CD14-positive monocyte (primary cell): Measurements from ENCODE around the gene GAPT. TPM values are rescaled to one million over a fixed set of nuclear protein-coding genes. Genes with fewer than 3 reads are reported as not detected.

Experiments
- DNase-seq, 3 donors: peaks; one replicate each; pipeline ENCODE4 v3.0.0-alpha.2; 2011 to 2022
- H2AFZ ChIP-seq: 2 replicates; pipeline ENCODE4 v1.6.0; 2012; ENCODE audit warnings: mild to moderate bottlenecking, low read depth, low read length, inconsistent platforms; ENCODE audit not compliant: insufficient read depth, poor library complexity, severe bottlenecking
- H3K27ac ChIP-seq, 2 donors: 1 replicate in 1 of 2; 2 replicates in 1 of 2; pipeline ENCODE4 v1.5.1; 2012 to 2013; ENCODE audit warnings: low read length in 2 of 2, control low read depth in 1 of 2, inconsistent platforms in 1 of 2, low read depth in 1 of 2, mild to moderate bottlenecking in 1 of 2
- H3K27me3 ChIP-seq, 2 donors: one replicate each; pipeline versions ENCODE4 v1.6.0 to v1.6.1; 2011 to 2013; ENCODE audit warnings: low read length in 2 of 2; ENCODE audit not compliant: control insufficient read depth in 2 of 2, insufficient read depth in 2 of 2
- H3K36me3 ChIP-seq, 2 donors: replicated peaks in 1 of 2; 1 replicate in 1 of 2; 2 replicates in 1 of 2; pipeline versions ENCODE4 v1.5.1 to v1.6.1; 2012 to 2013; ENCODE audit warnings: low read length in 2 of 2, control low read depth in 1 of 2, inconsistent platforms in 1 of 2, mild to moderate bottlenecking in 1 of 2; ENCODE audit not compliant: insufficient read depth in 2 of 2, control insufficient read depth in 1 of 2
- H3K4me1 ChIP-seq, 2 donors: 1 replicate in 1 of 2; 2 replicates in 1 of 2; pipeline versions ENCODE4 v1.5.1 to v1.6.1; 2012 to 2013; ENCODE audit warnings: low read length in 2 of 2, control low read depth in 1 of 2, inconsistent platforms in 1 of 2, mild to moderate bottlenecking in 1 of 2, moderate library complexity in 1 of 2; ENCODE audit not compliant: insufficient read depth in 2 of 2, control insufficient read depth in 1 of 2
- H3K4me2 ChIP-seq: replicated peaks from 2 replicates; pipeline ENCODE3; 2012; ENCODE audit warnings: low read length, moderate library complexity, mild to moderate bottlenecking; ENCODE audit not compliant: poor library complexity, severe bottlenecking; ENCODE audit errors: extremely low read depth
- H3K4me3 ChIP-seq, 3 experiments: fragments of 200-600 bp in 1 of 3; sonication (generic) in 1 of 3; replicated peaks in 1 of 3; 1 replicate in 2 of 3; 2 replicates in 1 of 3; pipeline ENCODE4 v1.5.1; 2011 to 2013; ENCODE audit warnings: low read length in 3 of 3, mild to moderate bottlenecking in 3 of 3, control low read depth in 2 of 3, low read depth in 2 of 3, inconsistent platforms in 1 of 3, moderate library complexity in 1 of 3
- H3K79me2 ChIP-seq: 2 replicates; pipeline ENCODE4 v1.6.0; 2012; ENCODE audit warnings: mild to moderate bottlenecking, control low read depth, inconsistent platforms, low read length, moderate library complexity; ENCODE audit not compliant: insufficient read depth
- H3K9ac ChIP-seq: 2 replicates; pipeline ENCODE4 v1.6.0; 2017; ENCODE audit warnings: low read length, mild to moderate bottlenecking; ENCODE audit not compliant: insufficient read depth, poor library complexity, severe bottlenecking
- H3K9me3 ChIP-seq, 2 donors: replicated peaks in 1 of 2; 1 replicate in 1 of 2; 2 replicates in 1 of 2; pipeline versions ENCODE4 v1.5.1 to v1.6.1; 2012 to 2013; ENCODE audit warnings: low read length in 2 of 2, control low read depth in 1 of 2; ENCODE audit not compliant: control insufficient read depth in 1 of 2, insufficient read depth in 1 of 2
- H4K20me1 ChIP-seq: 2 replicates; pipeline ENCODE4 v1.6.0; 2012; ENCODE audit warnings: mild to moderate bottlenecking, low read length, control low read depth, moderate library complexity; ENCODE audit not compliant: insufficient read depth
- H3K27ac Mint-ChIP-seq, 7 donors: one replicate each; pipeline ENCODE4 v1.8.0; 2020; ENCODE audit warnings: mild to moderate bottlenecking in 7 of 7, mixed read lengths in 7 of 7, moderate library complexity in 6 of 7, inconsistent platforms in 2 of 7
- H3K27me3 Mint-ChIP-seq, 3 donors: one replicate each; pipeline ENCODE4 v1.8.0; 2021 to 2022; ENCODE audit warnings: low read depth in 3 of 3, mild to moderate bottlenecking in 3 of 3, mixed read lengths in 3 of 3, moderate library complexity in 3 of 3, inconsistent platforms in 1 of 3
- H3K36me3 Mint-ChIP-seq, 2 donors: one replicate each; pipeline ENCODE4 v1.8.0; 2020; ENCODE audit warnings: mixed read lengths in 2 of 2, inconsistent platforms in 1 of 2, mild to moderate bottlenecking in 1 of 2
- H3K4me1 Mint-ChIP-seq: one replicate; pipeline ENCODE4 v1.8.0; 2020; ENCODE audit warnings: mild to moderate bottlenecking, mixed read lengths
- H3K4me3 Mint-ChIP-seq, 2 donors: one replicate each; pipeline ENCODE4 v1.8.0; 2020; ENCODE audit warnings: mild to moderate bottlenecking in 2 of 2, mixed read lengths in 2 of 2, moderate library complexity in 1 of 2
- H3K9me3 Mint-ChIP-seq, 7 donors: one replicate each; pipeline ENCODE4 v1.8.0; 2020 to 2022; ENCODE audit warnings: mixed read lengths in 7 of 7, mild to moderate bottlenecking in 6 of 7, moderate library complexity in 6 of 7, inconsistent platforms in 2 of 7
- WGBS: methylation state at CpG from one replicate; pipeline ENCODE4 v1.1.5; 2013; ENCODE audit warnings: missing lambda C conversion rate; ENCODE audit not compliant: insufficient coverage; 5-methylcytosine and 5-hydroxymethylcytosine counted together
- intact Hi-C, 2 donors: fragments of 100-400 bp; cut with micrococcal nuclease; formaldehyde crosslinking; loops; one replicate each; pipeline versions ENCODE4 v1.15.0 to v1.15.1; 2023
- polyA plus RNA-seq, 3 donors: library from polyadenylated mRNA; depleted of rRNA in 1 of 3; unstranded in 2 of 3; stranded (reverse) in 1 of 3; fragments of 300-500 nt in 2 of 3; fragments of >200 nt in 1 of 3; fragmentation: Illumina TruSeq in 2 of 3; gene quantifications; 1 replicate in 2 of 3; 2 replicates in 1 of 3; pipeline ENCODE4 v1.2.3, GENCODE V29; 2012 to 2021
- TF ChIP-seq, protein P1 (sequence below): fragments of 200-600 bp; IDR thresholded peaks from one replicate; pipeline ENCODE4 v1.8.0; 2022; ENCODE audit warnings: antibody characterized with exemption, mild to moderate bottlenecking

GAPT gene
- polyA plus RNA-seq, 3 donors, result 46.7 to 173 (median 103) TPM

DNA sequence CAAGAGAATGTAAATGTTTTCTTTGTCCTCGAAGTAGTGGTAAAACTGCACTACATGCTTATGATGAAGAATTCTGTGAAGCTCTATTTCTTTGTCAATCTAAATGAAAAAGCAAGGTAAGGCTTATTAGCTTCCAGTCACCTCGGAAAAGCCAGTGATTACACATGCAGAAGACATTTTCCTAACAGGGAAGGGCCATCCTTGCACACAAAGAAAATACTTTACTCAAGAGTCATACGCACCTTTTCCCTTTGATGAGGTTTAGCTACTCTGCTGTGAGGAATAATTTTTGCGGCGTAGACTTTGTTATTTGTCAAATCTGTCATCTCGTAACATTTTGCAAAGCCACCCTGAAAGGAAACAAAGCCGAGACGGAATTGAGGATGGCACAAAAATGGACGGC lies 32.5 kb upstream of the GAPT start:
- DNase-seq, result no peak
- H3K4me3 ChIP-seq, result peak overlapping the region; percentile 83 to 89 (median 83)
- H3K9ac ChIP-seq, result no peak overlapping the region
- peak overlapping the region; percentile 96 for H2AFZ ChIP-seq
- peaks cover 11 to 19% (median 13%) of the 10 kb centered on the region in 3 donors for H3K27me3 Mint-ChIP-seq
- H3K27ac Mint-ChIP-seq, result peak overlapping the region in 2 of 7 donors; percentile 72 to 87
- intact Hi-C loops, result no loop called here
- peak overlapping the region; percentile 85 for H3K4me2 ChIP-seq
- H3K36me3 ChIP-seq, result peaks cover 0 to 10% of the 10 kb centered on the region in 2 donors
- TF ChIP-seq, protein P1, sequence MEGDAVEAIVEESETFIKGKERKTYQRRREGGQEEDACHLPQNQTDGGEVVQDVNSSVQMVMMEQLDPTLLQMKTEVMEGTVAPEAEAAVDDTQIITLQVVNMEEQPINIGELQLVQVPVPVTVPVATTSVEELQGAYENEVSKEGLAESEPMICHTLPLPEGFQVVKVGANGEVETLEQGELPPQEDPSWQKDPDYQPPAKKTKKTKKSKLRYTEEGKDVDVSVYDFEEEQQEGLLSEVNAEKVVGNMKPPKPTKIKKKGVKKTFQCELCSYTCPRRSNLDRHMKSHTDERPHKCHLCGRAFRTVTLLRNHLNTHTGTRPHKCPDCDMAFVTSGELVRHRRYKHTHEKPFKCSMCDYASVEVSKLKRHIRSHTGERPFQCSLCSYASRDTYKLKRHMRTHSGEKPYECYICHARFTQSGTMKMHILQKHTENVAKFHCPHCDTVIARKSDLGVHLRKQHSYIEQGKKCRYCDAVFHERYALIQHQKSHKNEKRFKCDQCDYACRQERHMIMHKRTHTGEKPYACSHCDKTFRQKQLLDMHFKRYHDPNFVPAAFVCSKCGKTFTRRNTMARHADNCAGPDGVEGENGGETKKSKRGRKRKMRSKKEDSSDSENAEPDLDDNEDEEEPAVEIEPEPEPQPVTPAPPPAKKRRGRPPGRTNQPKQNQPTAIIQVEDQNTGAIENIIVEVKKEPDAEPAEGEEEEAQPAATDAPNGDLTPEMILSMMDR, result no peak
- H3K9me3 ChIP-seq, result no peaks in the 10 kb centered on the region
- H3K27me3 ChIP-seq, result peaks cover 5 to 12% of the 10 kb centered on the region in 2 donors
- peaks cover 14% of the 10 kb centered on the region for H3K4me1 Mint-ChIP-seq
- H3K27ac ChIP-seq, result no peak overlapping the region
- no peaks in the 10 kb centered on the region for H4K20me1 ChIP-seq
- peaks cover 0 to 3% (median 0%) of the 10 kb centered on the region in 7 donors for H3K9me3 Mint-ChIP-seq
- no peaks in the 10 kb centered on the region for H3K79me2 ChIP-seq
- H3K4me1 ChIP-seq, result peaks cover 16 to 31% of the 10 kb centered on the region in 2 donors
- whole genome bisulfite sequencing, result 20% methylated on average over 1 of the region's 9 CpGs
- H3K4me3 Mint-ChIP-seq, result peak overlapping the region; percentile 87 to 98
- peaks cover 10 to 16% of the 10 kb centered on the region in 2 donors for H3K36me3 Mint-ChIP-seq

DNA sequence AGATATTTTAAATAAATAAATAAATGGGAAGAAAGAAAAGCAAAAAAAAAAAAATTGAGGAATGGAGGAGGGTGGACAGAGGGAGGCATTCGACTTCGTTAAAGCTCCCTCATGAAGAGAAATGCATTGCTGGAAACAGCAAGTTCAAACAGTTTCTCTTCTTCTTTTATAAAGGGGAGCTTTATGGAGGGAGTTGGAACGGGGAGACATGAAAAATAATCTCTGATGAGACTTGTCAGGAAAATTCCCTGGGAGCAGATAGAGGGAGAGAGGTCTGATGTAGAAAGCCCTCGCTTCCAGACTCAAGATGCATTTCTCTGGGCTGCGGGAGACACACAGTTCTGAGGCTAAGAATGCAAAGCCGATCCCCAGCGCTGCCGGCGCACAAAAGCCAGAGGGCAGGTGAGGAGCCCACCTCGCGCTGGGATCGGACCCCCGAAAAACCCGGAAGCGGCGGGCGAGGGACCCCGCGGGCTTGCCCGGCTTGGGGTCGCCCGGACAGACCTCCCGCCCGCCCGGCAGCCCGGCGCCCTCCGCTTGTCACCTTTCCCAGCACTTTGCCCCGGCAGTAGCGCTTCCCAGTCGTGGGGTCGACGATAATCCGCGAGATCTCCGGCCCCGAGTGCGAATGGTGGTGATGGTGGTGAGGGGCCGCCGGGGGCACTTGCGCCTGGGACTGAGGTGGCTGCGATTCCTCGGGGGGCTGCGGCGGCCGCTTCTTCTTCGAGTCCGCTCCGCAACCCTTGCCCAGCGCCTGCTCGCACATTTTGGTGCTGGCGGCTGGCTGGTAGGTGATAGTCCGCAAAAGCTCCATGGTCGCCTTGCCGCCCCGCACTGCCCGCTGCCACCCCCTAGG lies 31.9 kb upstream of the GAPT start:
- H3K27ac Mint-ChIP-seq, result peak overlapping the region; percentile 15 to 89 (median 81)
- TF ChIP-seq, protein P1, result no peak
- Histone ChIP-seq H3K4me3 (peak overlapping the region; percentile 83 to 89 (median 83)), H3K36me3 (peaks cover 0 to 7% of the 10 kb centered on the region in 2 donors), H3K9ac (peak overlapping the region; percentile 71), H3K27me3 (peaks cover 5 to 12% of the 10 kb centered on the region in 2 donors), H2AFZ (peak overlapping the region; percentile 96), H3K4me2 (peak overlapping the region; percentile 85), H3K4me1 (peaks cover 16 to 31% of the 10 kb centered on the region in 2 donors), H3K27ac (peak overlapping the region; percentile 79 to 90), H4K20me1 (no peaks in the 10 kb centered on the region), H3K9me3 (no peaks in the 10 kb centered on the region), H3K79me2 (no peaks in the 10 kb centered on the region)
- peaks cover 0 to 3% (median 0%) of the 10 kb centered on the region in 7 donors for H3K9me3 Mint-ChIP-seq
- peaks cover 14% of the 10 kb centered on the region for H3K4me1 Mint-ChIP-seq
- DNase-seq, result peak in 2 of 3 donors; percentile 12 to 26
- intact Hi-C loops, result loop anchor here (5.0 to 10.0 kb wide), 3 partner anchors 682 to 1555 kb away; partner anchors contain the start of gene SETD9 (in 1 of the 2)
- peaks cover 10 to 12% of the 10 kb centered on the region in 2 donors for H3K36me3 Mint-ChIP-seq
- WGBS, result under 1% methylated on average over 57 of the region's 57 CpGs
- H3K4me3 Mint-ChIP-seq, result peak overlapping the region; percentile 87 to 98
- peaks cover 10 to 19% (median 13%) of the 10 kb centered on the region in 3 donors for H3K27me3 Mint-ChIP-seq
